SH-SY5Y (cell line): Measurements from ENCODE around the gene PRKCB.

ENCODE experiments used
- GATA2 ChIP-seq: IDR thresholded peaks from 2 replicates; pipeline ENCODE4 v1.6.1; 2011; ENCODE audit warnings: mild to moderate bottlenecking, low read depth, low read length
- GATA3 ChIP-seq: IDR thresholded peaks from 2 replicates; pipeline ENCODE4 v1.6.1; 2011; ENCODE audit warnings: low read depth, mild to moderate bottlenecking, low read length, moderate library complexity

GRCh38 chr16:23908790-23909189 is 73.0 kb downstream of the PRKCB start:
- no peak for TF ChIP-seq GATA2
- TF ChIP-seq GATA3 = no peak
